ENCODE measurements around the gene SLC25A39.
"Not testable (repeated sequence)": the region's sequence is repeated elsewhere in the genome, so short reads cannot be mapped to it uniquely, and the experiment has no call there.

The SLC25A39 gene

GRCh38 chr17:44353672-44354331, 29.2 kb upstream of the SLC25A39 start:
- Histone ChIP-seq H2AFZ (ENCODE audit: low read length, unreplicated experiment) (no peak overlapping the region), H3K79me2 (ENCODE audit: control insufficient read depth, insufficient read depth, low read length, unreplicated experiment) (no peaks in the 10 kb centered on the region), H3K27me3 (ENCODE audit: insufficient read depth, low read length) (no peaks in the 10 kb centered on the region), H3K4me3 (ENCODE audit: low read depth, low read length) (peak overlapping the region; percentile 63; the same call in 1 of the 2 replicates), H3K27ac (ENCODE audit: low read depth, low read length) (no peak overlapping the region), H3K4me1 (ENCODE audit: control insufficient read depth, insufficient read depth, low read length, unreplicated experiment) (no peaks in the 10 kb centered on the region), H3K36me3 (ENCODE audit: insufficient read depth, low read length) (peaks cover 3% of the 10 kb centered on the region; the same call in 1 of the 2 replicates)

- no peaks in the 10 kb centered on the region for H3K79me2 ChIP-seq (ENCODE audit: control insufficient read depth, insufficient read depth, low read length, unreplicated experiment)
- peak overlapping the region; percentile 63; the same call in 1 of the 2 replicates for H3K4me3 ChIP-seq (ENCODE audit: low read depth, low read length)
- H2AFZ ChIP-seq (ENCODE audit: low read length, unreplicated experiment): no peak overlapping the region
- H3K4me1 ChIP-seq (ENCODE audit: control insufficient read depth, insufficient read depth, low read length, unreplicated experiment): no peaks in the 10 kb centered on the region
- H3K27ac ChIP-seq (ENCODE audit: low read depth, low read length): no peak overlapping the region
- peaks cover 3% of the 10 kb centered on the region; the same call in 1 of the 2 replicates for H3K36me3 ChIP-seq (ENCODE audit: insufficient read depth, low read length)
- no peaks in the 10 kb centered on the region for H3K27me3 ChIP-seq (ENCODE audit: insufficient read depth, low read length)
These were observed 28.4 kb upstream of the SLC25A39 start for GRCh38 chr17:44352828-44353671.

GRCh38 chr17:44351961-44352827, 27.6 kb upstream of the SLC25A39 start:
- Histone ChIP-seq H3K79me2 (ENCODE audit: control insufficient read depth, insufficient read depth, low read length, unreplicated experiment) (no peaks in the 10 kb centered on the region), H2AFZ (ENCODE audit: low read length, unreplicated experiment) (no peak overlapping the region), H3K4me1 (ENCODE audit: control insufficient read depth, insufficient read depth, low read length, unreplicated experiment) (no peaks in the 10 kb centered on the region), H3K36me3 (ENCODE audit: insufficient read depth, low read length) (peaks cover 3% of the 10 kb centered on the region; the same call in 1 of the 2 replicates), H3K4me3 (ENCODE audit: low read depth, low read length) (no peak overlapping the region), H3K27me3 (ENCODE audit: insufficient read depth, low read length) (no peaks in the 10 kb centered on the region), H3K27ac (ENCODE audit: low read depth, low read length) (no peak overlapping the region)

- Histone ChIP-seq H3K4me1 (ENCODE audit: control insufficient read depth, insufficient read depth, low read length, unreplicated experiment) (no peaks in the 10 kb centered on the region), H3K27me3 (ENCODE audit: insufficient read depth, low read length) (no peaks in the 10 kb centered on the region), H3K4me3 (ENCODE audit: low read depth, low read length) (no peak overlapping the region), H2AFZ (ENCODE audit: low read length, unreplicated experiment) (no peak overlapping the region), H3K79me2 (ENCODE audit: control insufficient read depth, insufficient read depth, low read length, unreplicated experiment) (peaks cover under 1% of the 10 kb centered on the region), H3K36me3 (ENCODE audit: insufficient read depth, low read length) (peaks cover 3% of the 10 kb centered on the region; the same call in 1 of the 2 replicates), H3K27ac (ENCODE audit: low read depth, low read length) (no peak overlapping the region)
These were observed 26.8 kb upstream of the SLC25A39 start for GRCh38 chr17:44351464-44351863.

GRCh38 chr17:44350733-44351226, 26.2 kb upstream of the SLC25A39 start:
- H3K79me2 ChIP-seq (ENCODE audit: control insufficient read depth, insufficient read depth, low read length, unreplicated experiment): peaks cover 4% of the 10 kb centered on the region
- peaks cover 3% of the 10 kb centered on the region; the same call in 1 of the 2 replicates for H3K36me3 ChIP-seq (ENCODE audit: insufficient read depth, low read length)
- no peaks in the 10 kb centered on the region for H3K4me1 ChIP-seq (ENCODE audit: control insufficient read depth, insufficient read depth, low read length, unreplicated experiment)
- H3K27me3 ChIP-seq (ENCODE audit: insufficient read depth, low read length): no peaks in the 10 kb centered on the region
- H3K4me3 ChIP-seq (ENCODE audit: low read depth, low read length): no peak overlapping the region
- no peak overlapping the region for H3K27ac ChIP-seq (ENCODE audit: low read depth, low read length)
- no peak overlapping the region for H2AFZ ChIP-seq (ENCODE audit: low read length, unreplicated experiment)

- Histone ChIP-seq H3K4me1 (ENCODE audit: control insufficient read depth, insufficient read depth, low read length, unreplicated experiment) (no peaks in the 10 kb centered on the region), H3K27ac (ENCODE audit: low read depth, low read length) (no peak overlapping the region), H2AFZ (ENCODE audit: low read length, unreplicated experiment) (no peak overlapping the region), H3K36me3 (ENCODE audit: insufficient read depth, low read length) (peaks cover 3% of the 10 kb centered on the region; the same call in 1 of the 2 replicates), H3K4me3 (ENCODE audit: low read depth, low read length) (no peak overlapping the region), H3K27me3 (ENCODE audit: insufficient read depth, low read length) (no peaks in the 10 kb centered on the region), H3K79me2 (ENCODE audit: control insufficient read depth, insufficient read depth, low read length, unreplicated experiment) (peaks cover 4% of the 10 kb centered on the region)
These were observed 25.0 kb upstream of the SLC25A39 start for GRCh38 chr17:44349553-44350070.

GRCh38 chr17:44348988-44349364, 24.4 kb upstream of the SLC25A39 start:
- peaks cover 3% of the 10 kb centered on the region; the same call in 1 of the 2 replicates for H3K36me3 ChIP-seq (ENCODE audit: insufficient read depth, low read length)
- no peaks in the 10 kb centered on the region for H3K4me1 ChIP-seq (ENCODE audit: control insufficient read depth, insufficient read depth, low read length, unreplicated experiment)
- peaks cover 4% of the 10 kb centered on the region for H3K79me2 ChIP-seq (ENCODE audit: control insufficient read depth, insufficient read depth, low read length, unreplicated experiment)
- H3K27ac ChIP-seq (ENCODE audit: low read depth, low read length): no peak overlapping the region
- H2AFZ ChIP-seq (ENCODE audit: low read length, unreplicated experiment): no peak overlapping the region
- no peak overlapping the region for H3K4me3 ChIP-seq (ENCODE audit: low read depth, low read length)
- no peaks in the 10 kb centered on the region for H3K27me3 ChIP-seq (ENCODE audit: insufficient read depth, low read length)

- no peaks in the 10 kb centered on the region for H3K4me1 ChIP-seq (ENCODE audit: control insufficient read depth, insufficient read depth, low read length, unreplicated experiment)
- peaks cover 4% of the 10 kb centered on the region for H3K79me2 ChIP-seq (ENCODE audit: control insufficient read depth, insufficient read depth, low read length, unreplicated experiment)
- no peak overlapping the region for H2AFZ ChIP-seq (ENCODE audit: low read length, unreplicated experiment)
- no peak overlapping the region for H3K4me3 ChIP-seq (ENCODE audit: low read depth, low read length)
- peaks cover 3% of the 10 kb centered on the region; the same call in 1 of the 2 replicates for H3K36me3 ChIP-seq (ENCODE audit: insufficient read depth, low read length)
- H3K27ac ChIP-seq (ENCODE audit: low read depth, low read length): no peak overlapping the region
- no peaks in the 10 kb centered on the region for H3K27me3 ChIP-seq (ENCODE audit: insufficient read depth, low read length)
These were observed 23.8 kb upstream of the SLC25A39 start for GRCh38 chr17:44348234-44348987.

- H3K27ac ChIP-seq (ENCODE audit: low read depth, low read length); H3K4me3 ChIP-seq (ENCODE audit: low read depth, low read length); H3K79me2 ChIP-seq (ENCODE audit: control insufficient read depth, insufficient read depth, low read length, unreplicated experiment); H2AFZ ChIP-seq (ENCODE audit: low read length, unreplicated experiment); H3K4me1 ChIP-seq (ENCODE audit: control insufficient read depth, insufficient read depth, low read length, unreplicated experiment); H3K27me3 ChIP-seq (ENCODE audit: insufficient read depth, low read length); H3K36me3 ChIP-seq (ENCODE audit: insufficient read depth, low read length): not testable (repeated sequence)
These were observed 22.8 kb upstream of the SLC25A39 start for GRCh38 chr17:44347206-44348055.
